ENCODE measurements around the gene CNTN6. TPM values are rescaled to one million over a fixed set of nuclear protein-coding genes. Genes with fewer than 3 reads are reported as not detected.

CNTN6 gene
- total RNA-seq, 1 donor from 2014 or later, result 0.98 TPM

GRCh38 chr3:1294586-1294985 lies 201.8 kb downstream of the CNTN6 start:
- Histone ChIP-seq H3K4me3 (no peak overlapping the region), H3K4me1 (no peaks in the 10 kb centered on the region), H3K9me3 (no peaks in the 10 kb centered on the region), H3K36me3 (no peaks in the 10 kb centered on the region), H3K27ac (no peak overlapping the region), H3K27me3 (no peaks in the 10 kb centered on the region)
- DNase-seq (ENCODE audit: extremely low spot score in 2 of 2), result no peak
- intact Hi-C loops (cut with DNase I), result no loop called here
- TF ChIP-seq CTCF (IDR thresholded peaks at IDR 0.05) (no peak), POLR2AphosphoS5 (IDR thresholded peaks at IDR 0.05; ENCODE audit: insufficient read depth in 1 of 2, low read depth in 1 of 2) (no peak), POLR2A (IDR thresholded peaks at IDR 0.05) (no peak)

DNA sequence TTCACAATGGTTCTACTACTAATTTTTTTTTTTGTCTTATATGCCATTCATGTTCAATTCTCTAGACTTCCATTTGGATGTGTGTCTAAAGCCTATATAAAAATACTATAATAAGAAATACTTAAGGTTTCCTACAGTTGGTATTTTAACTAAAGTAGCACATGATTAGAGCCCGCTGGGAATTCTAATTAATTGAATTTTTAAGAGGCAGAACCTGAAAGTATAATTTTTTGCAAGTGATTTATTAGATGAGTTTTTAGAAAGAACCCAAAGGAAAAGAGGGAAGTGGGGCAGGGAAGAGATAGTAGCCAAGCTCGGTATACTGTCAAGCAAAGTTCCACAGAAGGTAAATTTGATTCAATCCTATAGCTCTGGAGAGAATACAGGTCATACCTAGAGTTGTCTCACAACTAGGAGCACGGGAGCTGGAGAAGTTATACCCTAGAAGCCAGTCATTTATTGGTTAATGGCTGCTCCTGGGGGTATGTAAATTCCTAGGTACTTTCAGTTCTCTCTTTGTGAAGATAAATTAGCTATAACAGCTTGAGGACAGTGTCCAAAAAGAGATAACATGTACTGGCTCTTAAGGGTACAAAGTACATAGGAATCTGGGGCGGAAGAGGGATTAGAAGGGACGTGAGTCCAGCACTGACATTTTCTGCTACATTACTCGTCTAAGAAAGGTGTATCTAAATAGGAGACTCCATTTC lies 225.6 kb downstream of the CNTN6 start:
- no peak overlapping the region for H3K4me3 ChIP-seq
- H3K9me3 ChIP-seq, result no peaks in the 10 kb centered on the region
- no peaks in the 10 kb centered on the region for H3K36me3 ChIP-seq
- no peak for DNase-seq (ENCODE audit: extremely low spot score in 2 of 2)
- no peaks in the 10 kb centered on the region for H3K4me1 ChIP-seq
- TF ChIP-seq POLR2A (IDR thresholded peaks at IDR 0.05) (no peak), POLR2AphosphoS5 (IDR thresholded peaks at IDR 0.05; ENCODE audit: insufficient read depth in 1 of 2, low read depth in 1 of 2) (no peak), CTCF (IDR thresholded peaks at IDR 0.05) (no peak)
- no peaks in the 10 kb centered on the region for H3K27me3 ChIP-seq
- H3K27ac ChIP-seq, result no peak overlapping the region
- intact Hi-C loops (cut with DNase I), result no loop called here

- Histone ChIP-seq H3K9me3 (no peaks in the 10 kb centered on the region), H3K36me3 (no peaks in the 10 kb centered on the region), H3K4me1 (no peaks in the 10 kb centered on the region), H3K27me3 (no peaks in the 10 kb centered on the region), H3K4me3 (no peak overlapping the region), H3K27ac (no peak overlapping the region)
- TF ChIP-seq POLR2A (IDR thresholded peaks at IDR 0.05) (no peak), POLR2AphosphoS5 (IDR thresholded peaks at IDR 0.05; ENCODE audit: insufficient read depth in 1 of 2, low read depth in 1 of 2) (no peak), CTCF (IDR thresholded peaks at IDR 0.05) (no peak)
- no peak for DNase-seq (ENCODE audit: extremely low spot score in 2 of 2)
- intact Hi-C loops (cut with DNase I), result no loop called here
Observed at GRCh38 chr3:1326546-1326945, 233.7 kb downstream of the CNTN6 start.

DNA sequence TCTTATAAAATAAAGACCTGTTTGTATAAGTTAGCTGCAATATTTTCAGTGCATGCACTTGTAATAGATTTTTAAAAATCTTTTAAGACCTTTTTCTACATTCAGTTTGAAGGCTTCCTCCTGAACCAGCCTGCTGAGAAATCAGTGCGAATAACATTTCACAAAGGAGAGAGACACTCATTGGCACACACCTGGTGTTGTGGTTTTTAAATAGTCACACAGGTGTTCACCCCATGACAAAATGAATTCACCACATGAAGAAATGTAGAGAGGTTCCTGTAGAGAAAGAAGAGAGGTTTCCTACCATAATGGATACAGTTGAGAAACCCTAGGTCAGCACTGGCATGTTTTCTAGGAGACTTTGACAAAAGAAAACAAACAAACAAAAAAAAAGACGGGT lies 237.3 kb downstream of the CNTN6 start:
- intact Hi-C loops (cut with DNase I), result no loop called here
- TF ChIP-seq POLR2AphosphoS5 (IDR thresholded peaks at IDR 0.05; ENCODE audit: insufficient read depth in 1 of 2, low read depth in 1 of 2), result no peak
- TF ChIP-seq POLR2A (IDR thresholded peaks at IDR 0.05), result no peak
- no peak for TF ChIP-seq CTCF (IDR thresholded peaks at IDR 0.05)
- H3K36me3 ChIP-seq, result no peaks in the 10 kb centered on the region
- no peak overlapping the region for H3K4me3 ChIP-seq
- no peaks in the 10 kb centered on the region for H3K9me3 ChIP-seq
- no peak overlapping the region for H3K27ac ChIP-seq
- H3K27me3 ChIP-seq, result no peaks in the 10 kb centered on the region
- DNase-seq (ENCODE audit: extremely low spot score in 2 of 2), result no peak
- H3K4me1 ChIP-seq, result no peaks in the 10 kb centered on the region

GRCh38 chr3:1346386-1346785 lies 253.6 kb downstream of the CNTN6 start:
- H3K27me3 ChIP-seq, result no peaks in the 10 kb centered on the region
- no peak for DNase-seq (ENCODE audit: extremely low spot score in 2 of 2)
- H3K9me3 ChIP-seq, result no peaks in the 10 kb centered on the region
- TF ChIP-seq CTCF (IDR thresholded peaks at IDR 0.05) (no peak), POLR2A (IDR thresholded peaks at IDR 0.05) (no peak), POLR2AphosphoS5 (IDR thresholded peaks at IDR 0.05; ENCODE audit: insufficient read depth in 1 of 2, low read depth in 1 of 2) (no peak)
- no peaks in the 10 kb centered on the region for H3K36me3 ChIP-seq
- no peaks in the 10 kb centered on the region for H3K4me1 ChIP-seq
- no peak overlapping the region for H3K4me3 ChIP-seq
- intact Hi-C loops (cut with DNase I), result no loop called here
- H3K27ac ChIP-seq, result no peak overlapping the region

All from vagina (tissue), 2 donors.